MM.1S (cell line): ENCODE results near the gene KDM4C.

Experiments
- DNase-seq: peaks from one replicate; pipeline ENCODE4 v3.0.0-alpha.2; 2015
- H2AFZ ChIP-seq: fragments of 300-600 bp; sonication (generic); 2 replicates; pipeline ENCODE4 v1.6.0; 2016; ENCODE audit warnings: antibody characterized with exemption, low read length
- H3F3A ChIP-seq: fragments of 300-600 bp; sonication (generic); 2 replicates; pipeline ENCODE4 v1.6.1; 2016; ENCODE audit warnings: mild to moderate bottlenecking, antibody characterized with exemption, low read length, moderate library complexity, mixed read lengths; ENCODE audit not compliant: insufficient read depth
- H3K27ac ChIP-seq: fragments of 300-600 bp; sonication (generic); 2 replicates; pipeline ENCODE4 v1.5.1; 2016; ENCODE audit warnings: mild to moderate bottlenecking, low read length
- H3K27me3 ChIP-seq: fragments of 300-600 bp; sonication (generic); replicated peaks from 2 replicates; pipeline ENCODE4 v1.6.0; 2016; ENCODE audit warnings: low read length; ENCODE audit not compliant: insufficient read depth
- H3K36me3 ChIP-seq: fragments of 300-600 bp; sonication (generic); replicated peaks from 2 replicates; pipeline ENCODE4 v1.6.1; 2016; ENCODE audit warnings: mild to moderate bottlenecking, low read length, mixed read lengths; ENCODE audit not compliant: insufficient read depth
- H3K4me1 ChIP-seq: fragments of 300-600 bp; sonication (generic); 2 replicates; pipeline ENCODE4 v1.6.1; 2016; ENCODE audit warnings: low read length, mixed read lengths
- H3K4me2 ChIP-seq: fragments of 300-600 bp; sonication (generic); 2 replicates; pipeline ENCODE4 v1.6.0; 2016; ENCODE audit warnings: low read depth, low read length
- H3K4me3 ChIP-seq: fragments of 300-600 bp; sonication (generic); 2 replicates; pipeline ENCODE4 v1.5.1; 2016; ENCODE audit warnings: low read length, mixed read lengths
- H3K79me2 ChIP-seq: fragments of 300-600 bp; sonication (generic); 2 replicates; pipeline ENCODE4 v1.6.1; 2016; ENCODE audit warnings: mixed run types, low read length, mixed read lengths
- H3K9ac ChIP-seq: fragments of 300-600 bp; sonication (generic); 2 replicates; pipeline ENCODE4 v1.6.1; 2016; ENCODE audit warnings: low read length, mixed read lengths
- H3K9me2 ChIP-seq: fragments of 300-600 bp; sonication (generic); replicated peaks from 2 replicates; pipeline ENCODE4 v1.6.1; 2016; ENCODE audit warnings: mild to moderate bottlenecking, low read length, mixed read lengths; ENCODE audit not compliant: insufficient read depth
- H3K9me3 ChIP-seq: fragments of 300-600 bp; sonication (generic); replicated peaks from 2 replicates; pipeline ENCODE4 v1.6.1; 2016; ENCODE audit warnings: mild to moderate bottlenecking, low read length, mixed read lengths; ENCODE audit not compliant: insufficient read depth
- H4K20me1 ChIP-seq: fragments of 300-600 bp; sonication (generic); 2 replicates; pipeline ENCODE4 v1.6.1; 2016; ENCODE audit warnings: mild to moderate bottlenecking, low read length, moderate library complexity, mixed read lengths; ENCODE audit not compliant: insufficient read depth
- EZH2 ChIP-seq: fragments of 300-600 bp; sonication (generic); optimal IDR thresholded peaks from 2 replicates; pipeline ENCODE3; 2017; ENCODE audit warnings: low read depth, mild to moderate bottlenecking, antibody characterized with exemption, low read length, mixed read lengths
- EZH2phosphoT487 ChIP-seq: fragments of 300-600 bp; sonication (generic); IDR thresholded peaks from 2 replicates; pipeline ENCODE4 v1.6.1; 2018; ENCODE audit warnings: antibody characterized with exemption, low read length
- TF ChIP-seq, protein P1 (sequence below): fragments of 300-600 bp; sonication (generic); IDR thresholded peaks from 2 replicates; pipeline ENCODE4 v1.5.1; 2016; ENCODE audit warnings: antibody characterized with exemption, low read length, mixed read lengths

The KDM4C gene

DNA sequence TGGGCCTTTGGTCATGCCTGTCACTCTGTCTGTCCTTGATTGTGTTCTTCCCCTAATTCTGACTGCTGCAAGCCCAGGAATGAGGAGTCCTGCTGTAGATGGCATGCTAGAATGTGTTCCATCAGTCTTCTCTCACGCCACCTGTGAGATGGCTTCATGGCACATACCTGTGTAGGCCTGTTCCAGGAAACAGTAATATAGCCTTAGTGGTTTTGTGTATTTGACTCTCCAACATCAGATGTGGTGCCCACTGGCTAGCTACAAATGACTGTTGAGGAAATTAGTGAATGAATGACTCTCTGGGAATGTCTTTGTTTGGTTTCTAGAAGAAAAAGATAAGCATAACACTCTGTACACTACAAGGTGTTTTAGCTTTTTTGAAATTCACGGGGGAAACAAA lies 367.5 kb downstream of the KDM4C start:
- Histone ChIP-seq H3K4me3 (no peak overlapping the region), H2AFZ (no peak overlapping the region), H3K27me3 (no peaks in the 10 kb centered on the region), H3K9me3 (no peaks in the 10 kb centered on the region), H3K9me2 (no peaks in the 10 kb centered on the region), H3K27ac (no peak overlapping the region), H3K4me1 (no peaks in the 10 kb centered on the region), H3F3A (no peaks in the 10 kb centered on the region), H3K9ac (no peak overlapping the region), H4K20me1 (no peaks in the 10 kb centered on the region), H3K36me3 (no peaks in the 10 kb centered on the region), H3K79me2 (no peaks in the 10 kb centered on the region), H3K4me2 (no peak overlapping the region)
- no peak for DNase-seq
- TF ChIP-seq, protein P1, sequence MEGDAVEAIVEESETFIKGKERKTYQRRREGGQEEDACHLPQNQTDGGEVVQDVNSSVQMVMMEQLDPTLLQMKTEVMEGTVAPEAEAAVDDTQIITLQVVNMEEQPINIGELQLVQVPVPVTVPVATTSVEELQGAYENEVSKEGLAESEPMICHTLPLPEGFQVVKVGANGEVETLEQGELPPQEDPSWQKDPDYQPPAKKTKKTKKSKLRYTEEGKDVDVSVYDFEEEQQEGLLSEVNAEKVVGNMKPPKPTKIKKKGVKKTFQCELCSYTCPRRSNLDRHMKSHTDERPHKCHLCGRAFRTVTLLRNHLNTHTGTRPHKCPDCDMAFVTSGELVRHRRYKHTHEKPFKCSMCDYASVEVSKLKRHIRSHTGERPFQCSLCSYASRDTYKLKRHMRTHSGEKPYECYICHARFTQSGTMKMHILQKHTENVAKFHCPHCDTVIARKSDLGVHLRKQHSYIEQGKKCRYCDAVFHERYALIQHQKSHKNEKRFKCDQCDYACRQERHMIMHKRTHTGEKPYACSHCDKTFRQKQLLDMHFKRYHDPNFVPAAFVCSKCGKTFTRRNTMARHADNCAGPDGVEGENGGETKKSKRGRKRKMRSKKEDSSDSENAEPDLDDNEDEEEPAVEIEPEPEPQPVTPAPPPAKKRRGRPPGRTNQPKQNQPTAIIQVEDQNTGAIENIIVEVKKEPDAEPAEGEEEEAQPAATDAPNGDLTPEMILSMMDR: no peak
- TF ChIP-seq EZH2phosphoT487: no peak
- no peak for TF ChIP-seq EZH2

DNA sequence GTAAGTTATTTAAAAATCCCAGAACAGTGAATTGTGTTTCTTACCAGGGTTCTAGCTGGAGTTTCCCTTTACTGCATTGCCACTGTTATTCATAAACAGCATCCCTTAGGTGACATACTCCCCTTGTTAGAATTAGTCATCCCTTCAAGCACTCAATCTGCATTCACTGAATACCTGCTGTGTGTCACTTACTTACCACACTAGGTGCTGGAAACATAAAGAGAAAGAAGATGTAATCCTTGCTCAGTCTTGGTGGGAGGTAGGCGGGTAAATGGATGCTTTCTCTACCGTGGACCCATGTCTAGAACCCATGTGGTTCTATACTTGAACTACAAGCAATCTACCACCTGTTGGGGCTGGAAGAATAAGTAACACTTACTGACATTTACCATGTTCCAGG lies 371.6 kb downstream of the KDM4C start:
- TF ChIP-seq, protein P1: no peak
- TF ChIP-seq EZH2phosphoT487 (no peak), EZH2 (no peak)

DNA sequence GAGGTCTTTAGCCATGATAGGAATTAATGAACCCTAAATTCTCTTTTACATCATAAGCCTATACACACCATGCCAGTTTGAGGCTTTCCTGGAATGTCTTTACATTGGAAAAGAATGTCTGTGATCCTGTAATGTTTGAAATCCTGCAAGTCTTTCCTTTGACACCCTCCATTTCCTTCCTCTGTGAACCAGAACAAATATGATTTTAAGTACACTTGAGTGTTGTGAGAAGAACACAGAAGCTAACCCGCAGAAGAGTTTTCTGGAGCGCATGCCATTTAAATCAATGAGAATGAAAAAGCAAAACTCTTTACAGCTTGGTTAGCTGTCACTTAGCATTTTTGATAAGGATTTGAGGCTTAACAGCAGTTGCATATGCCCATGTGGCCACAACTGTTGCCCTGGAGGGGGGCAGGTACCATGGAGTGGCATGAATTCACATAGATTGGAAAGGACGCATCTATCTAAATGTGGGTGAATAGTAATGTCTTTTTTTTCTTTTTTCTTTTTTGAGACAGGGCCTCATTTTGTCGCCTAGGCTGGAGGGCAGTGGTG lies 372.6 kb downstream of the KDM4C start:
- Histone ChIP-seq H3K4me1 (no peaks in the 10 kb centered on the region), H3K79me2 (no peaks in the 10 kb centered on the region), H3F3A (no peaks in the 10 kb centered on the region), H3K27me3 (no peaks in the 10 kb centered on the region), H4K20me1 (no peaks in the 10 kb centered on the region), H3K9me2 (no peaks in the 10 kb centered on the region), H3K27ac (no peak overlapping the region), H3K4me3 (no peak overlapping the region), H3K9me3 (no peaks in the 10 kb centered on the region), H2AFZ (no peak overlapping the region), H3K4me2 (no peak overlapping the region), H3K9ac (no peak overlapping the region), H3K36me3 (no peaks in the 10 kb centered on the region)
- TF ChIP-seq, protein P1: no peak
- TF ChIP-seq EZH2 (no peak), EZH2phosphoT487 (no peak)
- no peak for DNase-seq

More for the DNA sequence above, 371.6 kb downstream of the KDM4C start:
- H3K27me3 ChIP-seq: no peaks in the 10 kb centered on the region
- H3K79me2 ChIP-seq: no peaks in the 10 kb centered on the region
- no peaks in the 10 kb centered on the region for H3F3A ChIP-seq
- no peak for DNase-seq
- no peak overlapping the region for H2AFZ ChIP-seq
- H3K9ac ChIP-seq: no peak overlapping the region
- H3K9me3 ChIP-seq: no peaks in the 10 kb centered on the region
- no peaks in the 10 kb centered on the region for H4K20me1 ChIP-seq
- H3K27ac ChIP-seq: no peak overlapping the region
- no peaks in the 10 kb centered on the region for H3K4me1 ChIP-seq
- H3K4me3 ChIP-seq: no peak overlapping the region
- H3K36me3 ChIP-seq: no peaks in the 10 kb centered on the region
- H3K9me2 ChIP-seq: no peaks in the 10 kb centered on the region
- H3K4me2 ChIP-seq: no peak overlapping the region
